Mononuclear cell (primary cell): ENCODE measurements around the gene SPRY1. TPM values are rescaled to one million over a fixed set of nuclear protein-coding genes. Genes with fewer than 3 reads are reported as not detected.

Experiments
- H3K27me3 ChIP-seq: 2 replicates; pipeline ENCODE4 v1.6.0; 2011; ENCODE audit warnings: low read length, control low read depth; ENCODE audit not compliant: insufficient read depth
- H3K4me1 ChIP-seq: 2 replicates; pipeline ENCODE4 v1.5.1; 2011; ENCODE audit warnings: mild to moderate bottlenecking, low read length, control low read depth; ENCODE audit not compliant: insufficient read depth
- H3K4me3 ChIP-seq: 2 replicates; pipeline ENCODE4 v1.5.1; 2011; ENCODE audit warnings: mild to moderate bottlenecking, low read length, moderate library complexity
- H3K9me3 ChIP-seq: 2 replicates; pipeline ENCODE4 v1.5.1; 2011; ENCODE audit warnings: low read depth, mild to moderate bottlenecking, control low read depth, low read length
- total RNA-seq: library from RNA; depleted of rRNA; stranded (reverse); fragments of >200 nt; gene quantifications from one replicate; pipeline ENCODE4 v1.2.3, GENCODE V29; 2012

SPRY1 gene
- total RNA-seq, 1 donor = 14.1 TPM

DNA sequence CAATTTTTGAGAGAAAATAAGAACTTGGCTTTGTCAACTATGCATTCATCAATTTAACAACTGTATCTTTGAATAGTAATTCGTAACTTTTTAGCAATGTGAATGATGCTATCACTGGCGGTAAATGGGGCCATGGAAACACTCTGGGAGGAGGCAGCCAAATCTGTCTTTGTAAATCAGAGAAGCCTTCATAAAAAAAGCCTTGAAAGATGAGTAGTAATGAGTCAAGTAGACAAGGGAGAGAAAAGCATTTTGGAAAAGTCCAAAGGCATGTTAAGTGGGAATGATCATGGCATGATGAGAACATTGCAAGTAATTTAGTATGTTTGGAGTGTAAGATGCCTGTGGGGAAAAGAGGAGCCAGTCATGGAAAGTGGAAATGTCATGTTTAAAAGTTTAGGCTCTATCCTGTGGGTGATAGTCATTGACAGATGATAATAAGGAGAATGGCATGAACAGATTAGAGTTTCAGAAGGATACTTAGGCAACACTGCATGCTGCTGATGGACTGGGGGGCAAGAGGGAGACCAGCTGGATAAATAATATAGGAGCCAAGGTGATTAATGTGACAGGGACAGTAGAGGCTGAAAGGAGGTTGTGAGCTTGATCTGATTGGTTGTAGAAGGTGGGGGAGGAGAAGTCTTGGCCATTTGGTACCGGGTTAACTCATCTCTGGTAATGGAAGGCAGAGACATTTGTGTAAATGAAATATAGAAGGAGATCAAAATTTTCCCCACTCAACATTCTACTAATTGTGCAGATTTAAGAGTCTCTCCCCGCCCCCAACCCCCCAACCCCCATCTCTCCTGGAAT lies 16.3 kb downstream of the SPRY1 start:
- no peak overlapping the region for H3K4me3 ChIP-seq
- H3K27me3 ChIP-seq = no peaks in the 10 kb centered on the region
- H3K4me1 ChIP-seq = peaks cover 38% of the 10 kb centered on the region
- no peaks in the 10 kb centered on the region for H3K9me3 ChIP-seq

DNA sequence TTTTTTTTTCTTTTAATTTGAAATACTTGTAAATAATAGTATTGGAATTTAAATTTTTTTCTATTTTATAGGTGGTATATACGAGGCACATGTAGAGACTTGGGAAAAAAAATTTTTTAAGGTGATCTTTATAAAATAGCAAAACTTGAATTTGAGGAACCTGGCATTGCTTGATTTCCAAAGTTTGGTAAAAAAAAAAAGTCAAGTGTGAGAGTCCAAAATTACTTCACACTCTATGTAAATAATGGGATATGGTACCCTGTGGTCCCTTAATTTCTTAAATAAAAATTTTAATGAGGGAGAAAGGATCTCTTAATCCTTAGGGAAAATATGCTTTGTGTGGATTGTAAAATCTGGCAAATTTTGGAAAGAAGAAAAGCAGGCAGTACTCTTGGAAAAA lies 19.0 kb downstream of the SPRY1 start:
- Histone ChIP-seq H3K27me3 (no peaks in the 10 kb centered on the region), H3K4me1 (peaks cover 54% of the 10 kb centered on the region), H3K9me3 (no peaks in the 10 kb centered on the region), H3K4me3 (no peak overlapping the region)

DNA sequence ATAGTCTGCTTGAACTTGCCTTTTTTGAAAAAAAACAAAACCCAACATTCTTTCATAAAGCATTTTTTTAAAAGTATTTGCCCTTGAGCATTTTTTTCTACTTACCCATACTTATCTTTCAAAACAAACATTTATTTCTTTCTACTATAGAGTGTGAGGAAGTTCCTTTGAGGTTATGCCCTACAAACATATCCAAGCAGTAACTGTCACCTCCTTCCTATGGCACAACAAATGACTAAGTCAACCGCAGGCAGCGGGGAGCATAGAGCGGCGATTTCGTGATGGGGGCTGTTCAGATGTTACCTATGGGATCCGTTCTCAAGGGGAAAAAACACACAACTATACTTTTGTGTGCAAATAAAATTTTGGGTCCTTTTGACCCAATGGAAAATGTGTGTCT lies 19.4 kb downstream of the SPRY1 start:
- H3K4me3 ChIP-seq = no peak overlapping the region
- H3K4me1 ChIP-seq = peaks cover 54% of the 10 kb centered on the region
- H3K9me3 ChIP-seq = no peaks in the 10 kb centered on the region

DNA sequence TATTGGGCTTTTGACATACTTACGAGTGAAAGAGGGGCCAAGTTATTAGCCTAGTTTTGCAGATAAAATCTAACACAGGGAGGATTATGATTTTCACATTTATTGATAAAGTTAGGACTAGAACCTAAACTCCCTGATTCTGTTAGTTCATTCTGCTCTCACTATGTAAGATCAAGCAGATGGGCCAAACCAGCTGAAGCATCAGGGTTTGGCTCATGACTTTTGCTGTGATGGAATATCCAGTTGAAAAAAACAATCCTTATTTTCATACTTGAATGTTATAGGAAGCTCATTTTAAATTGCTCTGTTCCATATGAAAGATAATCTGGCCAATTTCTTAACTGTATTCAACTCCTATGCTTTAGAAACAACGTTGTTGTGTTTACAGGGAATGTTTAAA lies 21.2 kb downstream of the SPRY1 start:
- Histone ChIP-seq H3K27me3 (no peaks in the 10 kb centered on the region), H3K4me1 (peaks cover 53% of the 10 kb centered on the region), H3K9me3 (no peaks in the 10 kb centered on the region), H3K4me3 (no peak overlapping the region)

More for the DNA sequence above, 19.4 kb downstream of the SPRY1 start:
- no peaks in the 10 kb centered on the region for H3K27me3 ChIP-seq

DNA sequence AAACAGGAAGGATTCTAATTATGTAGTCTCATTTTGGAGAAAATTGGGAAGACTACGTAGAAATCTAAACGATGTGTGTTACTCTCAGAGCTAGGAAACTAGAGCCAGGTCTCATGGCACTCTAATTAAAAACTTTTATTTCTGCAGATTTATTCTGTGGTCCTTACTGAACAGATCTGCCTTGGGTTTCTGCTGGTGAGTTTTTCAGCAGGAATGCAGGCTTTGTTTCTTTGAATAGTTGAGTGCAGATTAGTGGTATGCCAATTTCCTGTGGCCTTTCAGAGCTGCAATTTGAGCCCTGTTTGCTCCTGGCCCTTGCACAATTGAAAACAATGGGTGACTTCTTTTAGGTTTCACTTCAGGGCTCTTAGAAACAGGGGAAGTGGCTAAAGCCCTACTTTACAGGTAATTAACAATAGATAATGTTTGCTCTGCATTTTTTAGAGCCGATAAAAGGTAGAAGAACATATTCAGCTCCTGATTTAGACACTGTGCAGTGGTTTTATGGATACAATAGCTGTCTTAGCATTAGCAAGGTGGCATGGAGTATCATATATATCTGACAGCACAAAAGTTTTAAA lies 21.8 kb downstream of the SPRY1 start:
- H3K9me3 ChIP-seq = no peaks in the 10 kb centered on the region
- no peaks in the 10 kb centered on the region for H3K27me3 ChIP-seq
- H3K4me1 ChIP-seq = peaks cover 49% of the 10 kb centered on the region
- no peak overlapping the region for H3K4me3 ChIP-seq

GRCh38 chr4:123419885-123420755 lies 23.5 kb downstream of the SPRY1 start:
- Histone ChIP-seq H3K9me3 (no peaks in the 10 kb centered on the region), H3K4me1 (peaks cover 43% of the 10 kb centered on the region), H3K4me3 (no peak overlapping the region), H3K27me3 (no peaks in the 10 kb centered on the region)

GRCh38 chr4:123421227-123421936 lies 24.8 kb downstream of the SPRY1 start:
- H3K27me3 ChIP-seq = no peaks in the 10 kb centered on the region
- H3K4me3 ChIP-seq = no peak overlapping the region
- H3K4me1 ChIP-seq = peaks cover 34% of the 10 kb centered on the region
- H3K9me3 ChIP-seq = no peaks in the 10 kb centered on the region

GRCh38 chr4:123421937-123422781 lies 25.6 kb downstream of the SPRY1 start:
- H3K4me1 ChIP-seq = peaks cover 27% of the 10 kb centered on the region
- H3K9me3 ChIP-seq = no peaks in the 10 kb centered on the region
- H3K4me3 ChIP-seq = no peak overlapping the region
- no peaks in the 10 kb centered on the region for H3K27me3 ChIP-seq

DNA sequence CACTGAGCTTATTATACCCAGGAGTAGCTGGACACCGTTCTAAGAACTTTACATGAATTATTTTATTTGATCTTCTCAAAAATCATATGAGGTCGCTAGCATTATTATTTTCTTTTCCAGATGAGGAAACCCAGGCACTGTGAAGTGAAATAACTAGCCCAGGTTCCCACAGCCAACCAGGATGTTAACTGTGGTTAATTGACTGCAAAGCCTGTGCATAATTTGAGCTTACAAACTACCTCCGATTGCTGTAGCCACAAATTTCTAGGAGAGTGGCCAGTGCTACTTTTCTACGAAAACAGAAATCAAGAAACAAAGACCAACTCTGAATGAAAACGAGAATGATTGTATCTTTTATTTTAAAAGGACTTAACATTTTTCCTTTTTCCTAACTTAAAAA lies 27.2 kb downstream of the SPRY1 start:
- Histone ChIP-seq H3K4me1 (peaks cover 13% of the 10 kb centered on the region), H3K9me3 (no peaks in the 10 kb centered on the region), H3K27me3 (no peaks in the 10 kb centered on the region)

DNA sequence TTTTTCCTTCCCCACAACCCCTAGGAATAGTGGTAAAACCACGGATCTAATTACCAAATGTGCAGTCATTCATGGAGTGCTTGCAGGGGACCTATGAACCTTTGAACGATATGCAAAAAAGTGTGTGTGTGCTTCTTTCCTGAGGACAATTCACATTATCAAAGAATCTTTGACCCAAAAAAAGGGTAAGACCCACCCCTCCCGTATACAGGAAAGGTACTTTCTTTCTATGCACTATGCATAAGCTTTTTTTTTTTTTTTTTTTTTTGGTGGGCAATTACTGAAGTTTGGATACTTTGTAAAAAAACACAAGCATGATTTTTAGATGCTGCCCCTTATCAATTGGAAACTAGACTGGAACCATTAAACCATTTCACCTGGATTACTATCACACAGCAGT lies 31.4 kb downstream of the SPRY1 start:
- Histone ChIP-seq H3K4me3 (no peak overlapping the region), H3K4me1 (no peaks in the 10 kb centered on the region), H3K27me3 (no peaks in the 10 kb centered on the region), H3K9me3 (no peaks in the 10 kb centered on the region)

More for the DNA sequence above, 27.2 kb downstream of the SPRY1 start:
- H3K4me3 ChIP-seq = no peak overlapping the region

- Histone ChIP-seq H3K4me3 (no peak overlapping the region), H3K9me3 (no peaks in the 10 kb centered on the region), H3K27me3 (no peaks in the 10 kb centered on the region)
These were observed 33.4 kb downstream of the SPRY1 start for GRCh38 chr4:123430031-123430430.

DNA sequence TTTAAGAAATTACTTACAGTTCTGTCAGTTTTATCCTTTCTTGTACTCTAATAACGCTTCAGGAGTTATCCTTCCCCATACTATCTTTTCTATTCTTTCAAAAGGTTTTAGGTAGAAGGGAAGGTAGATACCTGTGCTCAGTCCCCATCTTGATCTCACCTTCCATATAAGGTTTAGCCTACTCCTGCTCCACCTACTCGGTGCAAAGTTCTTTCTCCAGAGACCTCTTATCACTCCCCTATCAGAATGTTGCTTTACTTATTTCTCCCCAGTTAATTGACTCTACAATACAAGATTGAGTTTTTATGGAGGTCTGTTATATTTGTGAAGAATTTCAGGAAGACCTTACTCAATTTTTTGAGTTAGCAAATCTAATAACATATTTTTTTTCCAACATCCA lies 33.9 kb downstream of the SPRY1 start:
- no peaks in the 10 kb centered on the region for H3K27me3 ChIP-seq
- H3K9me3 ChIP-seq = no peaks in the 10 kb centered on the region
- H3K4me3 ChIP-seq = no peak overlapping the region
- no peaks in the 10 kb centered on the region for H3K4me1 ChIP-seq

More at GRCh38 chr4:123430031-123430430, 33.4 kb downstream of the SPRY1 start:
- H3K4me1 ChIP-seq = no peaks in the 10 kb centered on the region

DNA sequence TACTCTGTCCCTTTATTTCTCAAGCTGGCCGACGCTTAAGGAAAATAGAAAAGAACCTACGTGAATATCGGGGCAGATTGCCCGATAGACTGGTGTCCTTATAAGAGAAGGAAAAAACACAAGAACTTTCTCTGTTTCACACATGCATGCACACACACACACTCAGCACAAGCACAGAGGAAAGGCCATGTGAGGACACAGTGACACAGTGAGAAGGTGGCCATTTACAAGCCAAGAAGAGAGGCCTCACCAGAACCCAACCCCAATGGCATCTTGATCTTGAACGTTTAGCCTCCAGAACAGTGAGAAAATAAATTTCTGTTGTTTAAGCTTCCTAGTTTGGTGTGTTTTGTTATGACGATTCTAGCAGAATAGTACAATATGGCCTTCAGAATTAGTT lies 37.0 kb downstream of the SPRY1 start:
- Histone ChIP-seq H3K4me3 (no peak overlapping the region), H3K27me3 (no peaks in the 10 kb centered on the region), H3K4me1 (no peaks in the 10 kb centered on the region), H3K9me3 (no peaks in the 10 kb centered on the region)

- Histone ChIP-seq H3K4me1 (no peaks in the 10 kb centered on the region), H3K9me3 (no peaks in the 10 kb centered on the region), H3K4me3 (no peak overlapping the region), H3K27me3 (no peaks in the 10 kb centered on the region)
These were observed 37.4 kb downstream of the SPRY1 start for GRCh38 chr4:123433976-123434375.
